HL-60 (cell line): ENCODE results near the gene PRSS53.

Source experiments
- POLR2AphosphoS5 ChIP-seq: IDR thresholded peaks from 2 replicates; pipeline ENCODE4 v1.6.1; 2012; ENCODE audit warnings: low read depth
- TF ChIP-seq, protein P1 (sequence below): IDR thresholded peaks from one replicate; pipeline ENCODE4 v1.5.1; 2011; ENCODE audit warnings: low read length, control low read depth, inconsistent platforms; ENCODE audit not compliant: insufficient read depth

DNA sequence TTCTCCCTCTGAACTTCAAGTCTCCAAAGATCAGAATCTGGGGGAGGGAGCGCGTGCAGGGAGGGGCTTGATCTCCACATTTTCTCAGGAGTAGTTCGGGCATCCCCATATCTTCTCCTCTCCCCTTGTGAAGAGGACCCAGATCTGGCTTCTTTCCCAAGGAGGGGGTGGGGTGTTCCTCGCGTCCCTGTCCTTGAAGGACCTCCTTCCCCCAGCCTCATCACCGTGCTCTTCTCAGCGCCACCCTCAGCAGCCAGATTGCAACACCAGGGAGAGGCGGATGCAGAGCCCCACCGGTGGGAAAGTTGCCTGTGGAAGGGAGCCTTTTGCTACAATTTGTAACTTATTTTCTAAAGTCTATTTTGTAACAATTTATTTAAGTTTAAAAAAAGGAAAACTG, 5.7 kb downstream of the PRSS53 start:
- TF ChIP-seq, protein P1, sequence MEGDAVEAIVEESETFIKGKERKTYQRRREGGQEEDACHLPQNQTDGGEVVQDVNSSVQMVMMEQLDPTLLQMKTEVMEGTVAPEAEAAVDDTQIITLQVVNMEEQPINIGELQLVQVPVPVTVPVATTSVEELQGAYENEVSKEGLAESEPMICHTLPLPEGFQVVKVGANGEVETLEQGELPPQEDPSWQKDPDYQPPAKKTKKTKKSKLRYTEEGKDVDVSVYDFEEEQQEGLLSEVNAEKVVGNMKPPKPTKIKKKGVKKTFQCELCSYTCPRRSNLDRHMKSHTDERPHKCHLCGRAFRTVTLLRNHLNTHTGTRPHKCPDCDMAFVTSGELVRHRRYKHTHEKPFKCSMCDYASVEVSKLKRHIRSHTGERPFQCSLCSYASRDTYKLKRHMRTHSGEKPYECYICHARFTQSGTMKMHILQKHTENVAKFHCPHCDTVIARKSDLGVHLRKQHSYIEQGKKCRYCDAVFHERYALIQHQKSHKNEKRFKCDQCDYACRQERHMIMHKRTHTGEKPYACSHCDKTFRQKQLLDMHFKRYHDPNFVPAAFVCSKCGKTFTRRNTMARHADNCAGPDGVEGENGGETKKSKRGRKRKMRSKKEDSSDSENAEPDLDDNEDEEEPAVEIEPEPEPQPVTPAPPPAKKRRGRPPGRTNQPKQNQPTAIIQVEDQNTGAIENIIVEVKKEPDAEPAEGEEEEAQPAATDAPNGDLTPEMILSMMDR, result no peak
- no peak for TF ChIP-seq POLR2AphosphoS5
